H9 (cell line): ENCODE data around the gene ZNF423. TPM values are rescaled to one million over a fixed set of nuclear protein-coding genes. Genes with fewer than 3 reads are reported as not detected.

Experiments
- DNase-seq: peaks from one replicate; pipeline ENCODE4 v3.0.0-alpha.2; 2017
- H2AFZ ChIP-seq: one replicate; pipeline ENCODE4 v1.6.1; 2013; ENCODE audit warnings: mild to moderate bottlenecking, low read length, control low read depth, moderate library complexity
- H2AK5ac ChIP-seq: 2 replicates; pipeline ENCODE4 v1.6.1; 2013; ENCODE audit warnings: low read length, control low read depth, mixed read lengths; ENCODE audit not compliant: insufficient read length
- H2BK120ac ChIP-seq: one replicate; pipeline ENCODE4 v1.6.1; 2013; ENCODE audit warnings: low read depth, mild to moderate bottlenecking, low read length, control low read depth, inconsistent platforms; ENCODE audit not compliant: poor library complexity, severe bottlenecking
- H2BK12ac ChIP-seq: 2 replicates; pipeline ENCODE4 v1.6.1; 2013; ENCODE audit warnings: low read length, control low read depth, mixed read lengths, low read depth; ENCODE audit not compliant: insufficient read length
- H2BK15ac ChIP-seq: 2 replicates; pipeline ENCODE4 v1.6.1; 2013; ENCODE audit warnings: low read depth, low read length, control low read depth
- H2BK20ac ChIP-seq: one replicate; pipeline ENCODE4 v1.6.1; 2013; ENCODE audit warnings: low read depth, mild to moderate bottlenecking, low read length, control low read depth, inconsistent platforms; ENCODE audit not compliant: poor library complexity, severe bottlenecking
- H2BK5ac ChIP-seq: 2 replicates; pipeline ENCODE4 v1.6.1; 2013; ENCODE audit warnings: low read length, control low read depth, mixed read lengths; ENCODE audit not compliant: insufficient read length
- H3K14ac ChIP-seq: 2 replicates; pipeline ENCODE4 v1.6.1; 2013; ENCODE audit warnings: low read length, control low read depth; ENCODE audit not compliant: insufficient read depth
- H3K18ac ChIP-seq: 2 replicates; pipeline ENCODE4 v1.6.1; 2013; ENCODE audit warnings: low read depth, mild to moderate bottlenecking, mixed read lengths, low read length, control low read depth; ENCODE audit not compliant: insufficient read length
- H3K23ac ChIP-seq: 2 replicates; pipeline ENCODE4 v1.6.1; 2013; ENCODE audit warnings: low read length, control low read depth, mixed read lengths, low read depth; ENCODE audit not compliant: insufficient read length
- H3K23me2 ChIP-seq: 2 replicates; pipeline ENCODE4 v1.6.1; 2013; ENCODE audit warnings: low read depth, mild to moderate bottlenecking, mixed read lengths, low read length, control low read depth; ENCODE audit not compliant: insufficient read length, poor library complexity, severe bottlenecking
- H3K27ac ChIP-seq: 2 replicates; pipeline ENCODE4 v1.5.1; 2013; ENCODE audit warnings: low read length, control low read depth, mixed read lengths, low read depth; ENCODE audit not compliant: insufficient read length
- H3K27me3 ChIP-seq: 2 replicates; pipeline ENCODE4 v1.6.1; 2013; ENCODE audit warnings: low read length, control low read depth, inconsistent platforms; ENCODE audit not compliant: insufficient read depth
- H3K4ac ChIP-seq: 2 replicates; pipeline ENCODE4 v1.6.1; 2013; ENCODE audit warnings: low read depth, mild to moderate bottlenecking, control low read depth, inconsistent platforms, low read length, moderate library complexity
- H3K4me1 ChIP-seq: 2 replicates; pipeline ENCODE4 v1.6.1; 2013; ENCODE audit warnings: low read length, control low read depth, inconsistent platforms; ENCODE audit not compliant: insufficient read depth
- H3K4me2 ChIP-seq: 2 replicates; pipeline ENCODE4 v1.6.1; 2013; ENCODE audit warnings: low read length, control low read depth, mixed read lengths; ENCODE audit not compliant: insufficient read length, insufficient read depth
- H3K56ac ChIP-seq: 2 replicates; pipeline ENCODE4 v1.6.1; 2013; ENCODE audit warnings: low read depth, mild to moderate bottlenecking, mixed read lengths, low read length, control low read depth; ENCODE audit not compliant: insufficient read length
- H3K79me1 ChIP-seq: 2 replicates; pipeline ENCODE4 v1.6.1; 2013; ENCODE audit warnings: low read depth, mild to moderate bottlenecking, moderate library complexity, low read length, control low read depth, inconsistent platforms; ENCODE audit not compliant: insufficient read depth, poor library complexity, severe bottlenecking
- H3K79me2 ChIP-seq: 2 replicates; pipeline ENCODE4 v1.6.1; 2013; ENCODE audit warnings: low read length, control low read depth, inconsistent platforms; ENCODE audit not compliant: insufficient read depth
- H3K9ac ChIP-seq: 2 replicates; pipeline ENCODE4 v1.6.1; 2013; ENCODE audit warnings: low read length, control low read depth, mixed read lengths; ENCODE audit not compliant: insufficient read length; ENCODE audit errors: extremely low read depth
- H3K9me3 ChIP-seq: one replicate; pipeline ENCODE4 v1.6.1; 2013; ENCODE audit warnings: low read depth, low read length, inconsistent platforms; ENCODE audit not compliant: control insufficient read depth
- H3T11ph ChIP-seq: one replicate; pipeline ENCODE4 v1.6.1; 2013; ENCODE audit warnings: mild to moderate bottlenecking, low read length, control low read depth, inconsistent platforms
- H4K20me1 ChIP-seq: one replicate; pipeline ENCODE4 v1.6.1; 2013; ENCODE audit not compliant: control insufficient read depth, insufficient read length, insufficient read depth
- H4K5ac ChIP-seq: 2 replicates; pipeline ENCODE4 v1.6.1; 2013; ENCODE audit warnings: low read depth, mild to moderate bottlenecking, mixed read lengths, low read length, control low read depth; ENCODE audit not compliant: insufficient read length
- H4K8ac ChIP-seq: replicated peaks from 2 replicates; pipeline ENCODE4 v1.6.1; 2013; ENCODE audit warnings: low read length, control low read depth, mixed read lengths, low read depth; ENCODE audit not compliant: insufficient read length
- H4K91ac ChIP-seq: 2 replicates; pipeline ENCODE4 v1.6.1; 2013; ENCODE audit warnings: low read depth, mild to moderate bottlenecking, moderate library complexity, mixed read lengths, low read length, control low read depth; ENCODE audit not compliant: insufficient read length
- H3K27ac Mint-ChIP-seq, 3 experiments: 2 replicates in 2 of 3; 3 replicates in 1 of 3; pipeline ENCODE4 v1.8.0; 2020 to 2021; ENCODE audit warnings: mixed read lengths in 3 of 3, mild to moderate bottlenecking in 1 of 3, moderate library complexity in 1 of 3
- H3K27me3 Mint-ChIP-seq: 2 replicates; pipeline ENCODE4 v1.8.0; 2021; ENCODE audit warnings: low read depth, mild to moderate bottlenecking, moderate library complexity, mixed read lengths
- H3K36me3 Mint-ChIP-seq, 3 experiments: 2 replicates in 2 of 3; 3 replicates in 1 of 3; pipeline ENCODE4 v1.8.0; 2020 to 2021; ENCODE audit warnings: low read depth in 3 of 3, mixed read lengths in 3 of 3; ENCODE audit not compliant: insufficient read depth in 1 of 3
- H3K4me1 Mint-ChIP-seq, 2 experiments: 2 replicates each; pipeline ENCODE4 v1.8.0; 2020; ENCODE audit warnings: mixed read lengths in 2 of 2
- H3K4me3 Mint-ChIP-seq, 2 experiments: 2 replicates in 1 of 2; 3 replicates in 1 of 2; pipeline ENCODE4 v1.8.0; 2020 to 2021; ENCODE audit warnings: mild to moderate bottlenecking in 2 of 2, mixed read lengths in 2 of 2, moderate library complexity in 1 of 2
- H3K9me3 Mint-ChIP-seq, 2 experiments: 2 replicates in 1 of 2; 3 replicates in 1 of 2; pipeline ENCODE4 v1.8.0; 2020; ENCODE audit warnings: mild to moderate bottlenecking in 2 of 2, mixed read lengths in 2 of 2, moderate library complexity in 1 of 2
- CTCF ChIP-seq: fragments of 200-600 bp; sonication (generic); conservative IDR thresholded peaks from 3 replicates; pipeline ENCODE4 v1.8.0; 2021; ENCODE audit warnings: antibody characterized with exemption, mild to moderate bottlenecking
- WGBS: extraction: QIAGEN DNeasy Blood & Tissue Kit; methylation state at CpG from one replicate; pipeline ENCODE4 v1.1.7; 2013; ENCODE audit warnings: missing lambda C conversion rate, low lambda C conversion rate, mixed read lengths; ENCODE audit not compliant: insufficient read length; ENCODE audit errors: extremely low coverage; 5-methylcytosine and 5-hydroxymethylcytosine counted together
- total RNA-seq: library from RNA; stranded (reverse); gene quantifications from 2 replicates; pipeline ENCODE4 v1.2.1, GENCODE V29; 2021

ZNF423 gene
- total RNA-seq, 1 experiment from 2014 or later, result 51.5 TPM

DNA sequence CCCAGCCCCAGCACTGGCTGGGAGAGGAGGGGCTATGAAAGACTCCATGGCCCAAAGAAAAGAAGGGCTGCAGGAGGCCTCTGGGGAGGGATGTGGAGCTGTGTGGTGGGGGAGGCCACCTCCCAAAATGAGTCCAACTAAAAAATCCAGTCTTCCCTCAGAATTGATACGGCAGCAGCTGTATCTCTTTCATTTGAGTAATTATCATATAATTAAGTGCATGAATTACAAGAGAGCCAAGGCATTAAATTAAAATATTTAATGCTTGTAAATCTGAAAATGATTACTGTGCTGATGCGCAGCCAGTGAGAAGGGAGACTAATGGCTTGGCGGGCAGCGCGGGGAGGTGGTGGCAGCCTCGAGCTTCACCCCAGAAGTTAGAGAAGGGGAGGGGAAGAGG, 289.5 kb downstream of the ZNF423 start:
- Mint-ChIP-seq H3K27me3 (peaks cover 2% of the 10 kb centered on the region; the same call in 1 of the 2 replicates), H3K36me3 (peaks cover 0 to 9% (median 4%) of the 10 kb centered on the region in 3 experiments; a peak in 2 of 7 replicates), H3K4me3 (no peak overlapping the region), H3K27ac (peak overlapping the region in 1 of 3 experiments; percentile 57; a peak in 1 of 7 replicates), H3K4me1 (peaks cover 33 to 53% of the 10 kb centered on the region in 2 experiments), H3K9me3 (no peaks in the 10 kb centered on the region)
- no peak overlapping the region for H3K4ac ChIP-seq
- H4K20me1 ChIP-seq, result no peaks in the 10 kb centered on the region
- no peak overlapping the region for H3K14ac ChIP-seq
- no peak overlapping the region for H2BK120ac ChIP-seq
- no peak for DNase-seq
- no peak overlapping the region for H3K9ac ChIP-seq
- H2BK5ac ChIP-seq, result no peak overlapping the region
- H2BK15ac ChIP-seq, result no peak overlapping the region
- no peaks in the 10 kb centered on the region for H3K27me3 ChIP-seq
- H3K23ac ChIP-seq, result no peak overlapping the region
- H3T11ph ChIP-seq, result no peak overlapping the region
- H4K8ac ChIP-seq, result no peak overlapping the region
- H3K18ac ChIP-seq, result no peak overlapping the region
- H3K9me3 ChIP-seq, result no peaks in the 10 kb centered on the region
- no peak overlapping the region for H2AFZ ChIP-seq
- H3K23me2 ChIP-seq, result peaks cover 2% of the 10 kb centered on the region
- no peak overlapping the region for H3K27ac ChIP-seq
- no CpG with 5 or more reads among the region's 6 CpGs for WGBS
- no peak overlapping the region for H2BK20ac ChIP-seq
- H4K5ac ChIP-seq, result no peak overlapping the region
- no peaks in the 10 kb centered on the region for H3K79me1 ChIP-seq
- no peak overlapping the region for H3K4me2 ChIP-seq
- H3K56ac ChIP-seq, result no peak overlapping the region
- H2BK12ac ChIP-seq, result no peak overlapping the region
- no peaks in the 10 kb centered on the region for H3K79me2 ChIP-seq
- no peak overlapping the region for H2AK5ac ChIP-seq
- peaks cover 7% of the 10 kb centered on the region for H3K4me1 ChIP-seq
- no peak for TF ChIP-seq CTCF
- no peak overlapping the region for H4K91ac ChIP-seq
